DOHH2 (cell line): ENCODE data around the gene RSBN1.

Experiments
- EZH2phosphoT487 ChIP-seq: fragments of 200-600 bp; sonication (generic); IDR thresholded peaks from 2 replicates; pipeline ENCODE4 v1.6.1; 2017; ENCODE audit warnings: borderline replicate concordance, mild to moderate bottlenecking, antibody characterized with exemption, low read length, moderate library complexity, mixed read lengths
- TF ChIP-seq, protein P1 (sequence below): fragments of 200-600 bp; sonication (generic); IDR thresholded peaks from one replicate; pipeline ENCODE4 v1.5.1; 2014; ENCODE audit warnings: antibody characterized with exemption, mild to moderate bottlenecking, low read depth, low read length; ENCODE audit not compliant: poor library complexity, severe bottlenecking

DNA sequence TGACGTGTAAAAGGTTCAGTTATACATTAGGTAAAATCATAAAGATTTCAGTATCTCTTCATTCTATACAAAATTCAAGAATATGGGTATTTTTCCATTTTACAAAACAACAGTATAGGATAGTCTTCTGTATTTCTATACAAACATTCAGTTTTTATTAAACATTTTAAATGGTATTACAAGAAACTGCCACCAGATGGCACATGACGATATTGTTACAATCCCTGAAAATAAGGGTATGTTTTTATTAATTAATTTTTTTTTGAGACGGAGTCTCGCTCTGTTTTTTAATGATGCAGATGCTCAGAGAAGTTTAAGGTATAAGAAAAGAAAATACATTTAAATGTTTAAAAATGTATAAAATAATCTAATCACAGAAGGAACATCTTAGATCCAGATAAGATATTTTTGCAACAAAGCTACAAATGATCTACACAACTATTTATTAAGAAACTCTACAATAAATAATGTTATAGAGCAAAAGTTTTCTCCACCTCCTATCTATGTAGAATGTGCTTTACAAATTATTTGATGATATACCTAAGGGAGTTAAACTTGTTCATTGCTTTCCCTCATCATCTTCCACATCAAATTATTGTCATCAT, 23.5 kb upstream of the RSBN1 start:
- TF ChIP-seq EZH2phosphoT487, result no peak
- TF ChIP-seq, protein P1, sequence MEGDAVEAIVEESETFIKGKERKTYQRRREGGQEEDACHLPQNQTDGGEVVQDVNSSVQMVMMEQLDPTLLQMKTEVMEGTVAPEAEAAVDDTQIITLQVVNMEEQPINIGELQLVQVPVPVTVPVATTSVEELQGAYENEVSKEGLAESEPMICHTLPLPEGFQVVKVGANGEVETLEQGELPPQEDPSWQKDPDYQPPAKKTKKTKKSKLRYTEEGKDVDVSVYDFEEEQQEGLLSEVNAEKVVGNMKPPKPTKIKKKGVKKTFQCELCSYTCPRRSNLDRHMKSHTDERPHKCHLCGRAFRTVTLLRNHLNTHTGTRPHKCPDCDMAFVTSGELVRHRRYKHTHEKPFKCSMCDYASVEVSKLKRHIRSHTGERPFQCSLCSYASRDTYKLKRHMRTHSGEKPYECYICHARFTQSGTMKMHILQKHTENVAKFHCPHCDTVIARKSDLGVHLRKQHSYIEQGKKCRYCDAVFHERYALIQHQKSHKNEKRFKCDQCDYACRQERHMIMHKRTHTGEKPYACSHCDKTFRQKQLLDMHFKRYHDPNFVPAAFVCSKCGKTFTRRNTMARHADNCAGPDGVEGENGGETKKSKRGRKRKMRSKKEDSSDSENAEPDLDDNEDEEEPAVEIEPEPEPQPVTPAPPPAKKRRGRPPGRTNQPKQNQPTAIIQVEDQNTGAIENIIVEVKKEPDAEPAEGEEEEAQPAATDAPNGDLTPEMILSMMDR, result peak; percentile 42
